T-helper 1 cell (primary cell): ENCODE results near the gene SNX17.

ENCODE experiments used
- DNase-seq, 5 donors: peaks; one replicate each; pipeline ENCODE4 v3.0.0-alpha.2; 2012 to 2020

Gene SNX17

GRCh38 chr2:27369471-27370025 is 868 bp upstream of the SNX17 start:
- no peak for DNase-seq

GRCh38 chr2:27370816-27371620 is 602 bp downstream of the SNX17 start:
- DNase-seq = peak in 2 of 5 donors; percentile 15 to 34

- no peak for DNase-seq
These were observed 2.5 kb downstream of the SNX17 start for GRCh38 chr2:27372937-27373336.

GRCh38 chr2:27373567-27373966 is 3.2 kb downstream of the SNX17 start:
- DNase-seq = no peak

GRCh38 chr2:27375513-27376099 is 5.2 kb downstream of the SNX17 start:
- DNase-seq = no peak

GRCh38 chr2:27376151-27376865 is 5.9 kb downstream of the SNX17 start:
- no peak for DNase-seq

GRCh38 chr2:27376866-27377617 is 6.6 kb downstream of the SNX17 start:
- DNase-seq = no peak

GRCh38 chr2:27377618-27378095 is 7.2 kb downstream of the SNX17 start:
- no peak for DNase-seq

GRCh38 chr2:27378096-27378808 is 7.8 kb downstream of the SNX17 start:
- no peak for DNase-seq

GRCh38 chr2:27378809-27379290 is 8.4 kb downstream of the SNX17 start:
- DNase-seq = no peak

- DNase-seq = no peak
These were observed 9.0 kb downstream of the SNX17 start for GRCh38 chr2:27379383-27379835.

- peak in 3 of 5 donors; percentile 25 to 38 (median 37) for DNase-seq
These were observed 9.6 kb downstream of the SNX17 start for GRCh38 chr2:27379836-27380625.

- DNase-seq = peak; percentile 76 to 94 (median 81)
These were observed 10.5 kb downstream of the SNX17 start, which contains the start of gene ZNF513 for GRCh38 chr2:27380626-27381545. Gene ZNF513 (minus strand): TSS chr2:27380734. CDS start chr2:27380526, 208 bp downstream.

GRCh38 chr2:27381577-27382181 is 11.3 kb downstream of the SNX17 start:
- no peak for DNase-seq

GRCh38 chr2:27390822-27391679 is 20.6 kb downstream of the SNX17 start:
- peak in 1 of 5 donors; percentile 43 for DNase-seq

GRCh38 chr2:27393225-27393624 is 22.8 kb downstream of the SNX17 start:
- no peak for DNase-seq

- DNase-seq = no peak
These were observed 28.5 kb downstream of the SNX17 start for GRCh38 chr2:27398962-27399361.
